LoVo (cell line): ENCODE results near the gene GAA.

Source experiments
- DNase-seq: peaks from one replicate; pipeline ENCODE4 v3.0.0-alpha.2; 2016; ENCODE audit warnings: low spot score

Gene GAA

GRCh38 chr17:80117491-80118401, 16.4 kb downstream of the GAA start:
- no peak for DNase-seq

- no peak for DNase-seq
Observed at GRCh38 chr17:80118601-80119270, 17.4 kb downstream of the GAA start.

GRCh38 chr17:80119271-80119791, 17.9 kb downstream of the GAA start:
- DNase-seq = no peak

DNA sequence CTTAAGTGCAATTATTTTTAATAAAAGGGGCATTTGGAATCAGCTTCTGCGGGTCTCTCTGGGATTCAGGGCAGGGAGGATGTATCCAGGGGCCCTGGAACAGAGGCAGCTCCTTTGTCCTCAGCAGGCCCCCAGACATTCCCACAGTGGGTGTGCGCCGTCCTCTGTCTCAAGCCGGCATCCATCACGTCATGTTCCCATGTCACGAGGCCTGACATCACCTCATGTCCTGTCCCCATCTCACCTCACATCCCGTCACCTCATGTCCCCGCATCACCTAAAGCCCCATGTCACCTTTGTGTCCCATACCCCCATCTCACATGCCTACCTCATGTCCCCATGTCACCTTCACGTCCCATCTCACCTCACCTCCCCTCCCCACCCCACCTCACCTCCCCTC, 18.5 kb downstream of the GAA start:
- no peak for DNase-seq

- no peak for DNase-seq
Observed at GRCh38 chr17:80122026-80122575, 20.7 kb downstream of the GAA start.

GRCh38 chr17:80122926-80123505, 21.6 kb downstream of the GAA start:
- no peak for DNase-seq

GRCh38 chr17:80123791-80124190, 22.4 kb downstream of the GAA start:
- DNase-seq = no peak

DNA sequence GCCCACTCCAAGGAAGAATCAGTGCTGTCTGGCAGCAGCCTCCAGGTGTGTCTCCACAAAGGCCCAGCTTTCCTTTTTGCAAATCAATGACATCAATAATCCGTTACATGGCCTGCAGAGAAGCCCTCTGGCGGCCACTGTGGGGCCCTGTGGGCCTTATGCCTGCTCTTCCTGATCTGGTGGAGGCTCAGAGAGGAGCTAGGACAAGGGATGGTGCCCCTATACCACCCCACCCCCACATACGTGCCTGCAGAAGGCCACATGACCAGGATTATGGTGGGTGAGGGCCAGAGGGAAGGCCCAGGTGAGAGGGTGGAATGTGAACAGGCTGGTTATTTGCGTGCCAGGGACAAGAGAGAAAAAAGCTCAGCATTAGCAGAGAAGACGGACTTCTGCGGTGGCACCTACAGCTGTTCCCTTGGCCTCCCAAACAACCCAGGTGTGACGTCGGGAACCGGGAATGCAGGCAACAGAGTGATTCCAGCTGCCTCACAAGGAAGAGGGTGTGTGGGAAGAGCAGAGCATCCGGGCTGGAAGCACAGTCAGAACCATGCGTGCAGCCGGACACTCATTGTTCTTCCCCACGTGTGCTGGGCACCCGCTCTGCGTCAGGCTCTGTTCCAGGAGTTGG, 23.1 kb downstream of the GAA start:
- DNase-seq = no peak

- no peak for DNase-seq
Observed at GRCh38 chr17:80125656-80126448, 24.5 kb downstream of the GAA start.

GRCh38 chr17:80126449-80126715, 25.0 kb downstream of the GAA start:
- no peak for DNase-seq

DNA sequence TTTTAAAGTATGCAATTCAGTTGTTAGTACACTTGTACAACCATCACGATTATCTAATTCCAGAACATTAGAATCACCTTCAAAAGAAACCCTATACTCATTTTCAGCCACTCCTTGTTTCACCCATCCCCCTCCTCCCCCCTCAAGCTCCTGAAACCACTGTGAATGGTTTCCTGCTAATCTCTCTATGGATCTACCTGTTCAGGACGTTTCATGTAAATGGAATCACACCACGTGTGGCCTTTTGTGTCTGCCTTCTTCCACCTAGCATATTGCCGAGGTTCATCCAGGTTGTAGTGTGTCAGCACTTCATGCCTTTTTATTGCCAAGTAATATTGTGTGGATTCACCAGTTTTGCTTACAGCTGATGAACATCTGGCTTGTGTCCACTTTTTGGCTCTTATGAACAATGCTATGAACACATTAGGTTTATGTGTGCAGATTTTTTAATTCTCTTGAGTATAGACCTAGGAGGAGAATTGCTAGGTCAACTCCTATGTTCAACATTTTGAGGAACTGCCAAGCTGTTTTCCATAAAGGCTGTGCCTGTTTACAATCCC, 27.7 kb downstream of the GAA start:
- DNase-seq = no peak

DNA sequence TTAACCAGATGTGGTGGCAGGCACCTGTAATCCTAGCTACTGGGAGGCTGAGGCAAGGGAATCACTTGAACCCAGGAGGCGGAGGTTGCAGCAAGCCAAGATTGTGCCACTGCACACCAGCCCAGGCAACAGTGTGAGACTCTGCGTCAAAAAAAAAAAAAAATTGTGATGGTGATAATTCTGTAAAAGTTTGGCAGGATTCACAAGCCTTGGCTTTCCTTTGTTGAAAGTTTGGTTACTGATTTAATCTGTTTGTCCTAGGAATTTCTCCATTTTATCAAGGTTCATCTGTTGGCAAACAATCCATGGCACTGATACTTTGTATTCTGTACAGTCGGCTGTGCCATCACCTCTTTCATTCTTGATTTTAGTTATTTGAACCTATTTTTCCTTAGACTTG, 29.6 kb downstream of the GAA start:
- no peak for DNase-seq

DNA sequence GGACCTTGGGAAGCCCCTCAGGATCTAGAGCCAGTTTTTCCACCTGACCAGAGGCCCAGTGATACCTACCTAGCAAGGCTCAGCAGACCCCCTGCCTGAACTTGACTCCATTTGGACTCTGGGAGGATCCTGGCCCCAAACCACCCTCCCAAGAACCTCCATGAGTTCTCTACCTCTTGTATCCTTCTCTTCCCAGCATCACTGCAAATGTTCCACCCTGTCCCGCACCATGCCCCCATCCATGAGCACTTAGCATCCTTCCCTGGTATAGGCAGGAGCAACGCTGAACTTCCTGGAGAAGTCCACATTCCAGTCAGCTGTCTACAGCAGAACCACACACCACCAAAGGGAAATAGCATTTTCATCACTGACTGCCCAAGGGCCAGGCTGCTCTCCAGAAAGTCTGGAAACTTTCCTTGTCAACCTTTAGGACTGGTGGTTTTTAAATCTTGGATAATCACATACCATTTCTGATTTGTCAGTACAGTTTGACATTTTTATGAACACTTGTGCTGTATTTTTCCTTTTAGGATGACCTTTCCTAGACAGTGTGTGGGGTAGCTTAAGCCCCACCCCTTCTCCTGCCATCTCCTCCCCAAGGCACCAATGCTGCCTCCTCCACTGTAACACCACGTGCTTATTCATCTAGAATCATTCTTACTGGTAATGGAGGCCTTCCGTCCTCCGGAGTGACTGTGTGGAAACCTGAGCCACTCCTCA, 31.7 kb downstream of the GAA start:
- DNase-seq = no peak

DNA sequence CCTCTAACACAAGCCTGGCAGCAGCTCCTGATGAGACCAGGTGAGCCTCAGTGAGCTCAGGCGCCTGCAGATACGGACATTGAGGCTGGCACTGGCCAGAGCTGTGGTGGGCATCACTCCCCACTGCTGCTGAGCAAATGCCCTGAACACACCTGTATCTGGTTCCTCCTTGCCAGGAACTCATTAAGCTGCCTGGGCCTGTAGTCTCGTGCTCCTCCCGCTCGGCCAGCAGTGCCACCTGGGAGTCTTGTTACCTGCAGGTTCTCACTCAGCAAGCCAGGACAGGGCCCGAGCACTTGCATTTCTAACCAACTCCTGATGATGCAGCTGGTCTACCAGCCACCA, 32.2 kb downstream of the GAA start:
- DNase-seq = no peak

DNA sequence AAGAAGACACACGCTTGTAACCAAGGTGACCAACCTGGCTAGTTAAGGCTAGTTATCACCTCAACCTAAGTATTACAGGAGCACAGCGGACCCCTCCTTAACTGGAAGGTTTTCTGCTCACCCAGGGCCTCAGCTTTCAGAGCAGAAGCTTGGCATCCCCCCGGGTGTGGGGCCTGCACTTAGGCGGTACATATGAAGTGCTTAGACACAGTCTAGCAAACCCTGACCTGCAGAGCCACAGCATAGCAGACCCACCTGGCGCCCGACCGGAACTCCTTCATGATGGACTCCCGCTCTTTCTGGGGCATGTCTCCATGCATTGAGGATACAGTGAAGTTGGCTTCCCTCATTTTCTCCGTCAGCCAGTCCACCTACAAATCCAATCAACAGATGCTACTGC, 35.8 kb downstream of the GAA start:
- no peak for DNase-seq

DNA sequence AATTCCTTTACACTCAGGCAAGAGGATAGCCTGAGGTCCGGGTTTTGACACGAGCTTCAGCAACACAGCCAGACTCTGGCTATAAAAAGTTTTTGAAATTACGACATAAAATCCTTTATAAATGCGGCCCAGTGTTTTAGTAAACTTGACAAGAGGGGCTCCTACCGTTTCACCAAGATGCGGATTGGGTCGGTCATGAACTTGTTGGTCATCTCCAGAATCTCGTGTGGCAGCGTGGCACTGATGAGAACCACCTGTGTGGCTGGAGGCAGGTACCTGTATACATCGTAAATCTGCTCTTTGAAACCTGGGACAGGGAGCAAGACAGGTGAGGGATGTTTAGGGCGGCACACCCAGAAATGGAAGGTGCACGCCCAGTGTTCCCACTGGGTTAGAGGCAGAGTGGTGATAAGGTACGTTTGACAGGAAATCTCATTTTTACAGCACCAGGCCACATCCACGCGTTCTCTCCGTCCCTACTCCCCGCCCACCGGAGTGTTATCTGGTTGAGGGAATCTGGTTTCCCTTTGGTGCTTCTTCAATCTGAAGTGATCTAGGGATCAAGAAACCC, 37.6 kb downstream of the GAA start:
- DNase-seq = no peak

GRCh38 chr17:80141463-80142165, 40.2 kb downstream of the GAA start:
- no peak for DNase-seq

- no peak for DNase-seq
Observed at GRCh38 chr17:80142929-80143328, 41.5 kb downstream of the GAA start.
